ENCODE measurements around the gene SMAD6. TPM values are rescaled to one million over a fixed set of nuclear protein-coding genes. Genes with fewer than 3 reads are reported as not detected.

SMAD6 gene
- total and polyA plus RNA-seq, 2 experiments from 2014 or later: 3.6 to 32.9 TPM

DNA sequence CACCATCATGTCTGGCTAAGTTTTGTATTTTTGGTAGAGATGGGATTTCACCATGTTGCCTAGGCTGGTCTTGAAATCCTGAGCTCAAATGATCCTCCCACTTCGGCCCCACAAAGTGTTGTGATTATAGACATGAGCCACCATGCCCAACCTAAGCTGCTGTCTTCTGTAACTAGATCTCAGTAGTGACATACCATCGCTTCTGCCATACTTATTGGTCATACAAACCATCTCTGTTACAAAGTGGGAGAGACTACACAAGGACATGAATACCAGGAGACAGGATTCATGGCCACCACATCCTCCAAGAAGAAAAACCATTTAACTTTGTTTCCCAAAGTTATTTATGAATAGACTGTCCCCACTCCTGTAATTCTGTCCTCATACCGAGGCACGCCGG, 81.3 kb downstream of the SMAD6 start:
- no peak for DNase-seq

DNA sequence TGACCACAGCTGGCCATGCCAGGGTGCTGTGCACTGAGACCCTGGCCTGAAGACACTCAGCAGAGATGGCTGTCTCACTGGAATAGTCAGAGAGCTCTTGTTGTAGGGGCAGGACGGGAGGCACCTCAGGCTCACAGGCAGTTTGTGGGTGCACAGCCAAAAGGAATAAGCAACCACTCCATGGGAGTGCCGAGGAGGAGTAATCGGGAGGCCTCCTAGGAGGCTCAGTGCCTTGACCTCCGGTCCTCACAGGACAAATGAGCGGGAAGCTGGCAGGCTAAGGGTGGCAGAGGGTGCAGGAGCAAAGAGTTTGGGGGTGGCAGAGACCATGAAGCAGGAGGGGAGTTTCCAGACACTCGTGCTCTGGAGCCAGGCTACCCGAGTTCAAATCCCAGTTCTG, 81.7 kb downstream of the SMAD6 start:
- WGBS, 2 experiments (ENCODE audit: low coverage in 1 of 2, low lambda C conversion rate in 2 of 2, missing lambda C conversion rate in 2 of 2): 82 to 89% methylated on average over 7 of the region's 7 CpGs
- Histone ChIP-seq H3K9me3 (ENCODE audit: low read depth) (no peaks in the 10 kb centered on the region), H3K27me3 (replicated peaks; ENCODE audit: insufficient read depth) (no peaks in the 10 kb centered on the region), H3K79me2 (ENCODE audit: insufficient read depth) (peaks cover 32% of the 10 kb centered on the region), H3K27ac (no peak overlapping the region), H3K4me3 (no peak overlapping the region), H4K20me1 (ENCODE audit: insufficient read depth) (no peaks in the 10 kb centered on the region), H3K4me1 (ENCODE audit: insufficient read depth) (peaks cover 34% of the 10 kb centered on the region), H3K9ac (no peak overlapping the region), H3K9me2 (ENCODE audit: insufficient read depth) (no peaks in the 10 kb centered on the region), H3K4me2 (ENCODE audit: unreplicated experiment) (no peak overlapping the region), H3F3A (ENCODE audit: insufficient read depth) (0 out of 2 replicates have a peak, but pooled peaks cover 18% of the 10 kb centered on the region), H2AFZ (no peak overlapping the region), H3K36me3 (ENCODE audit: low read depth) (peaks cover 9% of the 10 kb centered on the region; the same call in 1 of the 2 replicates)
- no peak for TF ChIP-seq EZH2phosphoT487 (IDR thresholded peaks at IDR 0.05; ENCODE audit: insufficient read depth, low read depth)
- no peak for TF ChIP-seq EZH2 (IDR thresholded peaks at IDR 0.05; ENCODE audit: insufficient read depth, poor library complexity, severe bottlenecking)
- in situ Hi-C loops (cut with MboI): no loop called here
- no peak for DNase-seq

More for the DNA sequence above, 81.3 kb downstream of the SMAD6 start:
- 0 out of 2 replicates have a peak, but pooled peaks cover 18% of the 10 kb centered on the region for H3F3A ChIP-seq (ENCODE audit: insufficient read depth)
- no peaks in the 10 kb centered on the region for H3K9me2 ChIP-seq (ENCODE audit: insufficient read depth)
- H3K9ac ChIP-seq: no peak overlapping the region
- no peak overlapping the region for H3K27ac ChIP-seq
- peaks cover 37% of the 10 kb centered on the region for H3K79me2 ChIP-seq (ENCODE audit: insufficient read depth)
- peaks cover 34% of the 10 kb centered on the region for H3K4me1 ChIP-seq (ENCODE audit: insufficient read depth)
- no peak overlapping the region for H3K4me2 ChIP-seq (ENCODE audit: unreplicated experiment)
- no peaks in the 10 kb centered on the region for H4K20me1 ChIP-seq (ENCODE audit: insufficient read depth)
- TF ChIP-seq EZH2 (IDR thresholded peaks at IDR 0.05; ENCODE audit: insufficient read depth, poor library complexity, severe bottlenecking) (no peak), EZH2phosphoT487 (IDR thresholded peaks at IDR 0.05; ENCODE audit: insufficient read depth, low read depth) (no peak)
- H3K36me3 ChIP-seq (ENCODE audit: low read depth): peaks cover 9% of the 10 kb centered on the region; the same call in 1 of the 2 replicates
- H3K4me3 ChIP-seq: no peak overlapping the region
- in situ Hi-C loops (cut with MboI): no loop called here
- 88 to 92% methylated on average over 5 of the region's 5 CpGs for WGBS, 2 experiments (ENCODE audit: low coverage in 1 of 2, low lambda C conversion rate in 2 of 2, missing lambda C conversion rate in 2 of 2)
- H2AFZ ChIP-seq: no peak overlapping the region
- H3K27me3 ChIP-seq (replicated peaks; ENCODE audit: insufficient read depth): no peaks in the 10 kb centered on the region
- no peaks in the 10 kb centered on the region for H3K9me3 ChIP-seq (ENCODE audit: low read depth)

DNA sequence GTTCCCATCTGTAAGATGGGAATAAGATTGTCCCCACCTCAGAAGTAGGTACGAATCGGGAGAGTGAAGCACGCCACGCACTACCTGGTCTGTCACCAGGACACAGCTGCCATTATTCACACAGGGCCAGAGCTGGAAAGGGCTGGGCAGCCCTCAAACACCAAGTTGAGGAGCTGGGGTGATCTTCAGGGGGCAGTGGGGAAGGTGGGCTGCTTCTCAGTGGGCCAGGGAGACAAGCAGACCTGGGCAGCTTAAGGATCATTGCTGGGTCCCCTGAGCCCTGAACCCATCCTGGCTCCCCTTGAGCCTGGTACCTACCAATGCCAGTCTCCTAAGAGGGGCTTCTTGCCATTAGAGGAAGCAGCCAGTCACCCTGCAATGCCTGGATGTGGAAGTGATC, 82.1 kb downstream of the SMAD6 start:
- Histone ChIP-seq H3K9me3 (ENCODE audit: low read depth) (no peaks in the 10 kb centered on the region), H3K9ac (no peak overlapping the region), H3K79me2 (ENCODE audit: insufficient read depth) (peaks cover 28% of the 10 kb centered on the region), H4K20me1 (ENCODE audit: insufficient read depth) (no peaks in the 10 kb centered on the region), H3K36me3 (ENCODE audit: low read depth) (peaks cover 9% of the 10 kb centered on the region; the same call in 1 of the 2 replicates), H3K4me2 (ENCODE audit: unreplicated experiment) (no peak overlapping the region), H3K4me3 (no peak overlapping the region), H3K4me1 (ENCODE audit: insufficient read depth) (peaks cover 36% of the 10 kb centered on the region), H2AFZ (no peak overlapping the region), H3K27me3 (replicated peaks; ENCODE audit: insufficient read depth) (no peaks in the 10 kb centered on the region), H3K27ac (no peak overlapping the region), H3F3A (ENCODE audit: insufficient read depth) (0 out of 2 replicates have a peak, but pooled peaks cover 18% of the 10 kb centered on the region), H3K9me2 (ENCODE audit: insufficient read depth) (no peaks in the 10 kb centered on the region)
- in situ Hi-C loops (cut with MboI): no loop called here
- 96 to 98% methylated on average over 4 of the region's 4 CpGs for WGBS, 2 experiments (ENCODE audit: low coverage in 1 of 2, low lambda C conversion rate in 2 of 2, missing lambda C conversion rate in 2 of 2)
- no peak for TF ChIP-seq EZH2 (IDR thresholded peaks at IDR 0.05; ENCODE audit: insufficient read depth, poor library complexity, severe bottlenecking)
- no peak for TF ChIP-seq EZH2phosphoT487 (IDR thresholded peaks at IDR 0.05; ENCODE audit: insufficient read depth, low read depth)
- no peak for DNase-seq

DNA sequence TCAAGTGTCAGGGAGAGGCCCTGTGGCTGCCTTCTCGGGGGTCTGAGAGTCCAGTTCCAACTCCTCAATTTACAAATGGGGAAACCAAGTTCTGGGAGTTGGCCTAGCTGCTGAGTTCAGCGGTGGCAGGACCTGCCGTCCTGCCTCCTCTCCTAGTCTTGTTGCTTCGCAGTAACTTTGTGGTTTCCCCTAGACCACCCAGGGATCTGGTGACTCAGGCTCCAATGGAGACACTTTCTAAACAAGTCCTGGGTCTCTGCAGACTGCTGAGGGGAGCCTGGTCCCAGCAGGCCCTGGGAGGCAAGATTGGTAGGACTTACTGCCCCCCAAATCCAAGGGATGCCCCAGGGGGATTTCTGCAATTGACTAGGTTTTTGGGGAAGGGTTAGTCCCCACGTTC, 83.6 kb downstream of the SMAD6 start:
- Histone ChIP-seq H3K79me2 (ENCODE audit: insufficient read depth) (peaks cover 15% of the 10 kb centered on the region; the same call in 1 of the 2 replicates), H3K36me3 (ENCODE audit: low read depth) (peaks cover 9% of the 10 kb centered on the region; the same call in 1 of the 2 replicates), H3K27me3 (replicated peaks; ENCODE audit: insufficient read depth) (no peaks in the 10 kb centered on the region), H2AFZ (no peak overlapping the region), H3K9me2 (ENCODE audit: insufficient read depth) (no peaks in the 10 kb centered on the region), H3K9ac (no peak overlapping the region), H3K4me2 (ENCODE audit: unreplicated experiment) (no peak overlapping the region), H3F3A (ENCODE audit: insufficient read depth) (0 out of 2 replicates have a peak, but pooled peaks cover 11% of the 10 kb centered on the region), H3K4me3 (no peak overlapping the region), H3K4me1 (ENCODE audit: insufficient read depth) (peaks cover 32% of the 10 kb centered on the region), H3K27ac (no peak overlapping the region), H4K20me1 (ENCODE audit: insufficient read depth) (no peaks in the 10 kb centered on the region), H3K9me3 (ENCODE audit: low read depth) (no peaks in the 10 kb centered on the region)
- in situ Hi-C loops (cut with MboI): no loop called here
- peak; percentile 51 for DNase-seq
- TF ChIP-seq EZH2phosphoT487 (IDR thresholded peaks at IDR 0.05; ENCODE audit: insufficient read depth, low read depth) (no peak), EZH2 (IDR thresholded peaks at IDR 0.05; ENCODE audit: insufficient read depth, poor library complexity, severe bottlenecking) (no peak)
- WGBS, 2 experiments (ENCODE audit: low coverage in 1 of 2, low lambda C conversion rate in 2 of 2, missing lambda C conversion rate in 2 of 2): 30 to 41% methylated on average over 5 of the region's 5 CpGs
